Daoy (cell line): ENCODE data around the gene DDX51. TPM values are rescaled to one million over a fixed set of nuclear protein-coding genes. Genes with fewer than 3 reads are reported as not detected.

Experiments used
- DNase-seq: peaks from one replicate; pipeline ENCODE4 v3.0.0-alpha.2; 2015; ENCODE audit warnings: low read depth
- total RNA-seq: library from RNA; depleted of rRNA; stranded (reverse); fragments of >200 nt; shearing (Covaris generic); gene quantifications from 2 replicates; pipeline ENCODE4 v1.2.3, GENCODE V29; 2014

Gene DDX51
- total RNA-seq, 1 experiment from 2014 or later, result 5.2 TPM

- no peak for DNase-seq
These were observed 35.6 kb upstream of the DDX51 start for GRCh38 chr12:132179431-132180362.

GRCh38 chr12:132178801-132179401 lies 34.8 kb upstream of the DDX51 start:
- no peak for DNase-seq

GRCh38 chr12:132178316-132178715 lies 34.2 kb upstream of the DDX51 start:
- no peak for DNase-seq

- DNase-seq, result no peak
These were observed 32.9 kb upstream of the DDX51 start for GRCh38 chr12:132176920-132177551.

- no peak for DNase-seq
These were observed 32.3 kb upstream of the DDX51 start for GRCh38 chr12:132176385-132176919.

- DNase-seq, result no peak
These were observed 31.6 kb upstream of the DDX51 start for GRCh38 chr12:132175496-132176384.

GRCh38 chr12:132174839-132175490 lies 30.8 kb upstream of the DDX51 start:
- no peak for DNase-seq

- no peak for DNase-seq
These were observed 30.1 kb upstream of the DDX51 start for GRCh38 chr12:132174015-132174838.

- no peak for DNase-seq
These were observed 29.3 kb upstream of the DDX51 start for GRCh38 chr12:132173135-132174014.

- no peak for DNase-seq
These were observed 28.5 kb upstream of the DDX51 start for GRCh38 chr12:132172619-132173018.

GRCh38 chr12:132171968-132172521 lies 27.9 kb upstream of the DDX51 start:
- no peak for DNase-seq

GRCh38 chr12:132171293-132171967 lies 27.3 kb upstream of the DDX51 start:
- DNase-seq, result no peak

- no peak for DNase-seq
These were observed 26.6 kb upstream of the DDX51 start for GRCh38 chr12:132170637-132171292.

GRCh38 chr12:132170094-132170636 lies 26.0 kb upstream of the DDX51 start:
- peak; percentile 65 for DNase-seq

- DNase-seq, result no peak
These were observed 25.3 kb upstream of the DDX51 start for GRCh38 chr12:132169376-132169775.

- DNase-seq, result no peak
These were observed 24.4 kb upstream of the DDX51 start for GRCh38 chr12:132168311-132169031.
